Stimulated activated effector memory CD8-positive, alpha-beta T cell treated with anti-CD3 and anti-CD28 coated beads, Interleukin-12 subunit alpha, Interleukin-12 subunit beta, amount 100 ng/mL, for 72 hours (primary cell): ENCODE measurements around the gene MCFD2.

Experiments
- ATAC-seq: fragments of 150-1000 bp; cut with Tn5 transposase; 2 replicates; pipeline ENCODE4 v1.10.0; 2021
- DNase-seq, 2 donors: peaks; one replicate each; pipeline ENCODE4 v3.0.0; 2021 to 2022; ENCODE audit warnings: low spot score in 2 of 2
- H3K27ac Mint-ChIP-seq: one replicate; pipeline ENCODE4 v1.8.0; 2022; ENCODE audit warnings: mild to moderate bottlenecking, mixed read lengths
- H3K36me3 Mint-ChIP-seq: one replicate; pipeline ENCODE4 v1.8.0; 2022; ENCODE audit warnings: mild to moderate bottlenecking, mixed read lengths
- H3K4me1 Mint-ChIP-seq: one replicate; pipeline ENCODE4 v1.8.0; 2022; ENCODE audit warnings: mixed read lengths
- H3K4me3 Mint-ChIP-seq: one replicate; pipeline ENCODE4 v1.8.0; 2022; ENCODE audit warnings: mild to moderate bottlenecking, mixed read lengths
- H3K9me3 Mint-ChIP-seq: one replicate; pipeline ENCODE4 v1.8.0; 2022; ENCODE audit warnings: mixed read lengths

MCFD2 gene

DNA sequence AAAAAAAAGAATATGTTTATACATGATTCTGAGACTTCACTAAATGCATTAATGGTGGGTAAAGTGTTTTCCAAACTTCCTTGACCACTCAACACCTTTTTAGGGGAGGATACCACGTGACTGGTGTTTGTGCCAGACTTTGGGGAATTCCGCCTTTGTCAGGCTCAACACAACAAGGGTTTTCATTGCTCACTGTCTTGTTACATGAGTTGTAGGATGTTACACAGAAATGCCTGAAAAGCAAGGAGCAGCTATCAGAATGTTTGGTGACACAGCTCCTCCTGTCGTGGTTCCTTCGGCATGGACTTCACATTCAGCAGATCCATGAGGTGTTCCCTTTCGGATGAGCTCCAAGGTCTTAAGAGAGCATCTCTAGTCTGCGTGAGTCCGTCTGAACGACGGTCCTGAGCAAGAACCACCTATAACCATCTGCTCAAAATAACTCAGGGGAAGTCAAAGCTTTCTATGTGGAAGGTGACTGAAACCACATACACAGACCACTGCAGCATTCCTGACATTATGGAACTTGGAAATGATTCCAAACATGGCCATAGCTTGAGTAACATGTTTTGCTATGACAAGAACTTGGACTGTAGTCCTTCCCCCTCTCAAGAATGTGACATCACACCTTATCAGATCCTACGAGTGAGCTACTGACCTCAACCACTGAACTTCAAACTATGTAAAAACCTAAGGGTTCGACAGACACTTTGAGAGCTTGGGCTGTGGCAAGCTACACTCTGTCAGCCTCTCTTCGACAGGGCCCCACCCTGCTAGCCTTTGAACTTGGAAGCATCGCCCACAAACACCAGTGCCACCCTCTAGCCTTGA, 57.5 kb downstream of the MCFD2 start:
- ATAC-seq (no peak), DNase-seq (no peak)
- Mint-ChIP-seq H3K36me3 (no peaks in the 10 kb centered on the region), H3K4me3 (no peak overlapping the region), H3K27ac (no peak overlapping the region), H3K4me1 (no peaks in the 10 kb centered on the region), H3K9me3 (no peaks in the 10 kb centered on the region)

DNA sequence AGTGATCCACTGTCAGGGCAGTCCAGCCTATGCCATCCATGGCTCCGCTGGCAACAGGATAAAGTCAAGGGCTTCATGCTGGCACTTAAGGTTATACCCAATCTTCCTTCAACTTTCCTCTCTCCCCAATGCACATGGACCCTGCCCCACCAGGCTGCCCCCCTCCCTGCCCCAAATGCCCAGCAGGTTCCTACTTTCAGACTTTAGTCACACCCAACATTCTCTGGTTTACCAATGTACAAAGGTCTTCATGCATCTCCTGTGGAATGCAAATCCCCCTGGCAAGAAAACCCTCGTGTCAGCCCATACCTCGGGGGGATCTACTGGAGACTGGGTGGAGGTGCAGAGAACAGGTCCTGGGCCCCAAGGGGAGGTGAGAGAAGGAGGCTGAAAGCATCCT, 59.3 kb downstream of the MCFD2 start:
- Mint-ChIP-seq H3K27ac (no peak overlapping the region), H3K4me3 (no peak overlapping the region), H3K4me1 (no peaks in the 10 kb centered on the region), H3K36me3 (no peaks in the 10 kb centered on the region), H3K9me3 (no peaks in the 10 kb centered on the region)
- DNase-seq (no peak), ATAC-seq (no peak)

DNA sequence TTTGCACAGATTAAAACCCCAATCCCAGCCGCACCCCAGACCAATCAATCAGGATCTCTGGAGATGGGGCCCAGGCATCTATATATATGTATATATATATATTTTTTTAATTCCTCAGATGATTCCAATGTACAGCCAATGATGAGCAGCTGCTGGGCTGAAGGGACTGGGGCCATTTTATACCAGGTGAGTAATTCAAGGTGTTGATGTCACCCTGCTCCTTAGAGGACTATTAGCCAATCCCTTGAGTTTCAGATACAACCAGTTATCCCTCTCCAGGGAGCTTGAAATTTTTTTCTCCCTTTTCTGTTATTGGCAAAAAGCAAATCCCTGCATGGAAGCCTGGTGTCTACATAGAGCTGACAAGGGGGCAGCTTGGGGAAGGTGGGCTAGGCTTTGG, 59.8 kb downstream of the MCFD2 start:
- DNase-seq (no peak), ATAC-seq (no peak)
- H3K4me1 Mint-ChIP-seq: no peaks in the 10 kb centered on the region
- no peak overlapping the region for H3K27ac Mint-ChIP-seq
- no peak overlapping the region for H3K4me3 Mint-ChIP-seq
- no peaks in the 10 kb centered on the region for H3K9me3 Mint-ChIP-seq
- H3K36me3 Mint-ChIP-seq: no peaks in the 10 kb centered on the region

DNA sequence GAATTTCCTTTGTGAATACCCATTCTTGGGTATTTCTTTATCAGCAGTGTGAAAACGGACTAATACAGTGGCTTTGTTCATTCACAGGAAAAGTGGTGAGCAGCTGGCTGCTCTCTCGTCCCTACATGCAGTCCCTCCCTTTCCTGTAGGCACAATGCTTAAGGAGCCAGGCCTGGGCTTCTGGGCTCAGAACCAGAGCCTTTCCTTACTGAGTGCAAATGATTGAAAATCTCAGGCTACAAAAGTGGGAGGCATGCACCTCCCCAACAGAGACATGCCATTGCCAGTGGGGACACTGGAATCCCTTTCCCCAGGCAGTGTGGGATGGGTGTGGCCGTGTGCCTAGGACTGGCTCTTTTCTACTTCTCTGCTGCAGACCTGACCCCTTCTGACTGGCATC, 61.3 kb downstream of the MCFD2 start:
- no peak for ATAC-seq
- DNase-seq: no peak
- Mint-ChIP-seq H3K4me3 (no peak overlapping the region), H3K4me1 (no peaks in the 10 kb centered on the region), H3K9me3 (no peaks in the 10 kb centered on the region), H3K36me3 (no peaks in the 10 kb centered on the region), H3K27ac (no peak overlapping the region)

DNA sequence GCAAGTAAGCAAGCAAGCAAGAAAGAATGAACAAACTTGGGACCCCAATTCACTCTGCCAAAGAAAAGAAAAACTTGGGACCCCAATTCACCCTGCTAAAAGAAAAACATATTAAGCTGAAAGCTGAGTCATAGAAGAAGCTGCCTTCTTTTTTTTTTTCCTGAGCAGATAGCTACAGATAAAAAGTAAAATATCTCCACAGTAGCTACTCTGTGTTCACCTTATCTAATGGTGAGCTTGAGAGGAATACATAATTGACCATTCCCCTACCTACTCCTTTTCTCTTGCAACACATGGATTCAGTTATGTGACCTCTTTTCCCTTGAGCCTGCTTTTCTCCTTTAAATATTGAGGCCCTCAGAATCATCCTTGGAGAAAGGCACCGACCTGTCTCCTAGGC, 63.0 kb downstream of the MCFD2 start:
- Mint-ChIP-seq H3K27ac (no peak overlapping the region), H3K4me1 (no peaks in the 10 kb centered on the region), H3K4me3 (no peak overlapping the region)

DNA sequence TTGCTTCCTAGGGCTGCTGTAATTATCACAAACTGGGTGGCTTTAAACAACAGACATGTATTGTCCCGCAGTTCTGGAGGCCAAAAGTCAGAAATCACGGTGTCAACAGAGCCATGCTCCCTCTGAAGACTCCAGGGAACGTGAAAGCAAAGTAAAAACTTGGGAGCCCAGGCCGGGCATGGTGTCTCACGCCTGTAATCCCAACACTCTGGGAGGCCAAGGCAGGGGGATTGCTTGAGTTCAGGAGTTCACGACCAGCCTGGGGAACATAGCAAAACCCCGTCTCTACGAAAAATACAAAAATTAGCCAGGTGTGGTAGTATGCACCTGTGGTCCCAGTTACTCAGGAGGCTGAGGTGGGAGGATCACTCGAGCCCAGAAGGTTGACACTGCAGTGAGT, 63.5 kb downstream of the MCFD2 start:
- H3K4me3 Mint-ChIP-seq: no peak overlapping the region
- H3K36me3 Mint-ChIP-seq: no peaks in the 10 kb centered on the region
- no peak overlapping the region for H3K27ac Mint-ChIP-seq
- H3K4me1 Mint-ChIP-seq: no peaks in the 10 kb centered on the region
- ATAC-seq (no peak), DNase-seq (no peak)
- no peaks in the 10 kb centered on the region for H3K9me3 Mint-ChIP-seq

More for the DNA sequence above, 63.0 kb downstream of the MCFD2 start:
- Mint-ChIP-seq H3K36me3 (no peaks in the 10 kb centered on the region), H3K9me3 (no peaks in the 10 kb centered on the region)
- DNase-seq (no peak), ATAC-seq (no peak)
